GM18499 (cell line): ENCODE measurements around the gene WDFY1.

Experiments used
- ATAC-seq: cut with Tn5 transposase; IDR thresholded peaks from one replicate; pipeline ENCODE4 v1.9.1; 2021; ENCODE audit warnings: moderate number of reproducible peaks; ENCODE audit not compliant: insufficient read depth, unreplicated experiment

WDFY1 gene

DNA sequence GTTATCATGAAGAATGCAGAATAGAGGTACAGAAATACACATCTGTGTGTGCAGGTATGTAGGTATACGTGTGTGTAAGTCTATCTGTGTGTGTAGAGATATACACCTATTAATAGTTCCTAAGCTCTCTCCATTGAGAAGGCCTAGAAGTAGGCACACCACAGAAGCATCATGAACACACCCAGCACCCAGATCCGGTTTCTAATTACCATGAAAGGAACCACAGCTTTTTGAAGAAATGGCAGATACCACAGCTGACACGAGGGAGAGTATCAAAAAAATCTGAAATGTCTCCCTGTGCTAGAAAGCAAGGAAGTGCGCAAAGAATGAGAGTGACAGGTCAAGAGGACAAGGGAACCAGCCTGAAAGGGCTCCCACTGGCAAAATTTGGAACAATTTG, 80.0 kb downstream of the WDFY1 start:
- no peak for ATAC-seq

DNA sequence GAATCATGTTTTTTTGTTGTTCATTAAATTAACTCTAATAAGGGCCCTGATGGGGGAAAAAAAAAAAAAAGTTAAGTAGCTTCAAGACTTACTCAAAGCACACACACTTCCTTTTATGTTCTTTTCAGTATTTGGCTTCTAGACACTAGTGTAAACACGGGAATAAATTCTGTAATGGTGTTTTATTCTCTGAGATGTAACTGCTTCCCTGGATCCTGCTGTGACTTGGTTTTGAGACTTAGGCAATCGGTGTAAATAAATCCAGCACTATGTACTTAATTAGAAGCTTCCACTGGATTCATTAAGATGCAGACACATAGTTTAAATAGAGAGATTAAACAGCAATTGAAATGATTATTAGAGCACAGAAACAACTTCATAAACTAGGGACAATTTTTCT, 81.6 kb downstream of the WDFY1 start:
- no peak for ATAC-seq

DNA sequence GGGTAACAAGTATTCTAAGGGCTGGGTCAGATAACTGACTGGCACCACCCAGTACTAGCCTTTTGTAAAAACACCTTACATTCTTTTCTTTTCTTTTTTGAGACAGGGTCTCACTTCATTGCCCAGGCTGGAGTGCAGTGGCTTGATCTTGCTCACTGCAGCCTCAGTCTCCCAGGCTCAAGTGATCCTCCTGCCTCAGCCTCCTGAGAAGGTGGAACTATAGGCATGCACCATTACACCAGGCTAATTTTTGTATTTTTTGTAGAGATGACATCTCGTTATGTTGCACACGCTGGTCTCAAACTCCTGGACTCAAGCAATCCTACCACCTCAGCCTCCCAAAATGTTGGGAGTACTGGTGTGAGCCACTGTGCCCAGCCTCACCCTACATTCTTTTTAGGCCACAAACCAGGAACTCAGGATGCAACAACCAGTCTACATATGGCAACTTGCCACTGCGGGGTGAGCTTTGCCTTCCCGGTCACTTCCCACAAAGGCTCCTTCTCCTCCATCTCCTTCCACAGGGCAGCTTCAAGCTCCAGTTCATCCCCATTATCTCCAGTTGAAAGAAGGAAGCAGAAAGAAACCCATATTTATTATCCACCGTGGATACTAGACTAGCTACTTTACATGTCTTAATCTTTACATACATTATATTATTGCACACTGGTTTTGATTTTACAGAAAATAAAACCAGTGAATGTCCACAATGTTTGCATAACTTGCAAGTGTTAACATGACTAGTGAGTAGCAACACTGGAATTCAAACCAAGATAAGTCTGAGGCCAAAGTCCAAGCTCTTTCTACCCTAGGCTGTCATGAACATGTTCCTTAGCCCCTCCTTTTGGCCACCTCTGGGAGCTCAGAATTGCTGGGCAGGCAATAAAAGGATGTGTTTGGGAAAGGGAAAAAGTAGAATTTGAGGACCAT, 84.1 kb downstream of the WDFY1 start:
- no peak for ATAC-seq

DNA sequence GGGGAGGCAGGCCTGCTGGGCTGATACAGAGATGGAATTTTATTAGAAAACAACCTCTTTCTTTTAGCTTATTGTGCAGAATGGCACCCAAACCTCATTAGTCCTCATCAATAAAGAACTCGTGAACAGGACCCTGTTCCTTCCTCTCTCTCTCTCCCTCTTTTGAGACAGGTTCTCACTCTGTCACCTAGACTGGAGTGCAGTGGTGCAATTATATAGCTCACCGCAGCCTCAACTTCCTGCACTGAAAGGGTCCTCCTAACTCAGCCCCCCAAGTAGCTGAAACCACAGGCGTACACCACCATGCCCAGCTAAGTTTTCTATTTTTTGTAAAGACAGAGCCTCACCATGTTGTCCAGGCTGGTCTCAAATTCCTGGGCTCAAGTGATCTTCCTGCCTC, 86.1 kb downstream of the WDFY1 start:
- no peak for ATAC-seq

DNA sequence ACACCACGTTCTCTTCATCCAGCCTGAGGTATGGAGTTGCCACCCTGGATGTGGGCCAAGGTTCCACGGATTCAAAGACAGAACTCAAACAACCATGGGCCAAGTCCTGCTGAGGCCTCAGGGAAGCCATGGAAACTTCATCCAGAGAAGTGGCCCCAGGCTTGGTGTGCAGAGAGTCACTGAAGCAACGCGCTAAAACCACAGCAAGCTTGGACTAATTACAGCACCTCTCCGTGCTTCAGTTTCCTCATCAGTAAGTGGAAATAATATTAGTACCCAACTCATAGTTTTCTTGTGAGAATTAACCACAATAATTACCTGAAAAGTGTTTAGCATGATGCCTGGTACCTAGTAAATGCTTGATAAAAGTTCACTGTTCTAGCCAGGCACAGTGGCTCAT, 88.6 kb downstream of the WDFY1 start:
- ATAC-seq: no peak

DNA sequence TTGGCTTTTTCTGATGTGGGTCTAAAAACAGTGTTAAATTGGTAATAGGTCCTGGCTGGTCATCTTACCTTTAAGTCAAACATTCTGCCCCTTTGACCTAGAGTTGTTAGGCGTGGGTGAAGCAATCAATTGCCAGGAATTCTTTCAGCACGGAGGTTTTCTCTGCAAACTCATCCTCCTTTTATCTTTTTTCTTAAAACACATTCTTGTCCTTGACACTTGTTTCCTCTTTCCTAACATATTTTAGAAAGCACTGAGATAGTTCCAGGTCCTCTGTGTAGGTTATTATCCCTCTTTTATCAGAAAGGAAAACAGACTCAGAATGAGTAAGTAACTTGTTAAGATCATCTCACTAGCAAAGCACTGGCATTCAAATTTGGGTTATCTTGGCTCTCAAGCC, 89.1 kb downstream of the WDFY1 start:
- ATAC-seq: no peak

DNA sequence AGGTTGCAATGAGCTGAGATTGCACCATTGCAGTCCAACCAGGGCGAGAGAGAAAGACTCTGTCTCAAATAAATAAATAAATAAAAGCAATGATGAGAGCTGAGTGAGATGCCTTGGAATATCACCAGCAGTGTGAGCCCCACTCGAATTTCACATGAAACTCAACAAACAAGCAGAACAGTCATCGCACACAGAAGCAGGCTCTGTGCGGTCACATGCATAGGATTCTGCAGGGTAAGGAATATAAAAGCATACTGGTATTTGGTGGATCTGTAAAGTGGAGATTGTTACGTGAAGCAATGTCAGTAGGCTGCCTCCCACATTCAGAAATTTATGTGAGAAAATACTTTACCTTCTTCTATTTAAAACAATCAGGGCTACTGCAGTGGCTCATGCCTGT, 89.7 kb downstream of the WDFY1 start:
- no peak for ATAC-seq

DNA sequence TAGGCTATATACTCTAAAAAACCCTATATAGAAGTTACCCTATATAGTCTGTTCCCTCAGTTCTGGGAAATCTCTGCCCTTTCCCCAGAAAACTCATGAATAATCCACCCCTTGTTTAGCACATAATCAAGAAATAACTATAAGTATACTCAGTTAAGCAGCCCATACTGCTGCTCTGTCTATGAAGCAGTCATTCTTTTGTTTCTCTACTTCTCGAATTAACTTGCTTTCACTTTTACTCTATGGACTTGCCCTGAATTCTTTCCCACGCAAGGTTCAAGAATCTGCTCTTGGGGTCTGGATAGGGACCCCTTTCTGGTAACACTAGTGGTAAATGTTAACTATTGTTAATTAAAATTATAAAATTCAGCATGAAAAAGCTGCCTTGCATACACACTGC, 90.4 kb downstream of the WDFY1 start:
- ATAC-seq: no peak

DNA sequence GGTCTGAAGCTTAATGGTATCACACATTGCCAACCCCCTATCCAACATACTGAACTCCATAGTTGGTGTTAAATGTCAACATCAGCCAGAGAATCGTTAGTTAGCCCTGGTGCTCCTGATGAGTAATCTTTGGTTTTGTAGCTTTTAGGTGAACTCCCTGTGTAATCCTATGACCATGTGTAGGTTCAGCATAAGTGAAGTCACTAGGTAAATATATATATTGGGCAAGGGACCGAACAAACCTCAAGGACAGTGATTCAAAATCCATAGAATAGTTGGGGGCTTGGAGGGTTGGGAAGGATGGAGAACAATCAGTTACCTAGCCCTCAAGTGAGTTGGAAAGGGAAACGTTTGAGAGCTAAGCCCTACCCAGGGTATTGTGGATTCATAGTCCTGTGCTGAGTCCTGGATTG, 91.7 kb downstream of the WDFY1 start:
- no peak for ATAC-seq

DNA sequence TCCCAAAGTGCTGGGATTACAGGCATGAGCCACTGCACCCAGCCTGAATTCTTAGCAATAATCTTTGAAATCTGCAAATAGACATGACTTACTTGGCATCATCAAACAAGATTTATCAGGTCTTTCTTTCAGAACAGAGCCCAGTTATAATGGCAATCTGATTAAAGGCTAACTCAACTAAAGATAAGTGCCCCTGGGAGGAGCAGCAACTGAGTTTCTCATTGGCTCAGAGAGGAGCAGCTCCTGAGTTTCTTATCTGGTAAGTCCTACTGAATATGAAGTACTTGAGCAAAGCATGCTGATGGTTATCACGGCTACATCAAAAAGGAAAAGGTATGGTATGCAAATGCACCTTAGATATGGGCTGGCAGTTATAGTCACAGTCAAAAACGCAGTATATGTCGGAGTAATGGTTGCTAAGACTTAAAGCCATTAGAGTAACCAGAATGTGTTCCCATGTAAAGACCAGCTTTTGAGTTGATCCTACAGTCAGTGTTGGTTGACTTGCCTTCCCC, 92.8 kb downstream of the WDFY1 start:
- ATAC-seq: no peak

DNA sequence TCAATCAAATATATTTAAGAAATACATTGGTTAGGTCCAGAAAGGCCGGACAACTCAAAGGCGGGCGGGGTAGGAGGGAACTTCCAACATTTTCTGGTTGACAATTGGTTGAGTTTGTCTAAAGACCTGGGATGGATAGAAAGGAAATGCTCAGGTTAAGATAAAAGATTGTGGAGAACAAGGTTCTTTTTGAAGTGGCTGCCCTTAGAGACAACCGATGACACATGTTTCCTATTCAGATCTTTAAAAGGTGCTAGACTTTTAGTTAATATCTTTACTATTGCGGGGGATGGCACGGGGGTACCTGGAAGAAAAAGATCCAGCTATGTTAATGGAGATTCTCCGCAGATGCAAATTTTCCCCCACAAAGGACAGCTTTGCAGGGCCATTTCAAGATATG, 97.7 kb downstream of the WDFY1 start:
- no peak for ATAC-seq

DNA sequence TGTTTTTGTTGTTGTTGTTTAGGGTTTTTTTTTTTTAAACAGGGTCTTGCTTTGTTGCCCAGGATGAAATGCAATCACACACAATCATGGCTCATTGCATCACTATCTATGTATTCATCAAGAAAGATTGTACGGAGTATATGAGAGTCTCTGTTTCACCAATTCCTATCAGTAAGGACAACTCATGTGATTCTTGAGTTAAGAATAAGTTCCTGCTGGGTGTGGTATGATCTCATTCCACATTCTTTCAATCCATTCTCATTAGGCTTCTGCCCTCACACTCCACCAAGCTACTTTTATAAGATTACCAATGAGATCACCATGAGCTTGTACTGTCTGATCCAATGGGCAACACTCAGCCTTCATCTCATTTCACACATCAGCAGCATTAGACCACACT, 98.6 kb downstream of the WDFY1 start:
- no peak for ATAC-seq

DNA sequence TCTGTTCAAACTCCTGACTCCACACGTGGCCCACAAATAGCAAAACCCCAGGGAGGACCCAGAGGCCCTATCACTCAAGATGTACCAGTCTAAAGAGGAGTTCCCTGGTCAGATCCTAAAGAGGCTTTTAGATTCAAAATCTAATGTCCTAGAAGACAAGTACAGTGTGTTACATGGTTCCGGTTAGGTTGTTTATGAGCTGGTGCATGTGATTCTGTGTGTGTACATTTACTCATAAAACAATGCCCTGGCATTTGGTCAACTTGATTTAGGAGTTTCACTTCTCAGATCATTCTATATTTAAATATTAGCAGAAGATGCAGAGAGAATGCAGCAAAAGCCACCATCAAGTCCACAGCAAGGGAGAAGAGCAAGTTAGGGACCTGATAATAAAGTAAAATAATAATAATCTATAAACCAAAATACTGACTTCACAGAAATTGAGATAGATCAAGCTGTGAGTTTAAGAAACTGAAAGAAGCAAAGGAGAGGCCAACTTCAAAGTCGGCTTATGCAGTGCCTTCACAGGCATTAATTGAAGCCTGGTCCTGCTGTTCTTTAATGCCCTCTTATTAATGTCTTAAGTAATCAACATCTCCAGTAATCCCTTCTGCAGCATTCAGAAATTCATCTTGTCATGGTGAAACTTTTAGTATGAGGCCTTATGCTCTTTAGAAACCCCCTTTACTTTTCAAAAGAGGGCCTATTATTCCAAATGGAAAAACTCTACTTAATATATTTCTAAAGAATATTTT, 103.5 kb downstream of the WDFY1 start:
- ATAC-seq: no peak

DNA sequence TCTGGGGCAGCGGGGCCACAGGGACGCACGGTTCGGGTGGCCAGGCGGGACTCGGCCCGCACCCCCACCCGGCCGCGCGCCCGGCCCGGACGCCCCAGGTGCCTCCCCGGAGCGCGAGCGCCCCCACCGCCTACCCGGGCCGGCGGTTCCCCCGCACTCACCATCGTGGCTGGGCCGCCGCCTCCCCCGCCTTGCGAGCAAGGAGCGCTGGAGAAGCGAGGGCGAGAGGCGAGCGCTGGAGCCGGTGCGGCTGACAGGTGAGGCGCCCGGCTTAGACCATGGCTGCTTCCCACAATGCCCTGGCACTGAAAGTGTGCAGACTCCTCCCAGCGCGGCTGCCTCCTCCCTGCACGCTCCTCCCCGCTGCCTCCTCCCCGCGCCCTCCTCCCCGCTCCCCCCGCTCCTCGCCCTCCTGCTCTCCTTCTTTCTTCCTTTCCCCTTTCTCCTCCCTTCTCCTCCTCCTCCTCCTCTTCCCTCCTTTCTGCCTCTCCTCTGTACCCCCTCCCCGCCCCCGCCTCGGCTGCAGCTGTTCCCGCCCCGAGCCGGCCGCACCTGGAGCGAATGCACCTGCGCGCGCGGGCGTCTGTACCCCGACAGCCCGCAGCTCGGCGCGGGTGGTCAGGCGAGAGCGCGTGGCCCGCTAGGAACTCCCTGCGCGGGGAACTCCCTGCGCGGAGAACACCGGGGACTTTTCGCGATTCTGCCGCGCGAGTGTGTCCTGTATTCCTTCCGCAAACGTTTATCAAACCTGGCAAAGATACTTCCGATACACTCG, 107.7 kb downstream of the WDFY1 start, which contains the start of gene AP1S3:
Gene AP1S3, minus strand, starts transcription at position 296 of the 775 bp plus-strand sequence. Its CDS starts 132 bp downstream, at position 164.
- ATAC-seq: peak; percentile 32

DNA sequence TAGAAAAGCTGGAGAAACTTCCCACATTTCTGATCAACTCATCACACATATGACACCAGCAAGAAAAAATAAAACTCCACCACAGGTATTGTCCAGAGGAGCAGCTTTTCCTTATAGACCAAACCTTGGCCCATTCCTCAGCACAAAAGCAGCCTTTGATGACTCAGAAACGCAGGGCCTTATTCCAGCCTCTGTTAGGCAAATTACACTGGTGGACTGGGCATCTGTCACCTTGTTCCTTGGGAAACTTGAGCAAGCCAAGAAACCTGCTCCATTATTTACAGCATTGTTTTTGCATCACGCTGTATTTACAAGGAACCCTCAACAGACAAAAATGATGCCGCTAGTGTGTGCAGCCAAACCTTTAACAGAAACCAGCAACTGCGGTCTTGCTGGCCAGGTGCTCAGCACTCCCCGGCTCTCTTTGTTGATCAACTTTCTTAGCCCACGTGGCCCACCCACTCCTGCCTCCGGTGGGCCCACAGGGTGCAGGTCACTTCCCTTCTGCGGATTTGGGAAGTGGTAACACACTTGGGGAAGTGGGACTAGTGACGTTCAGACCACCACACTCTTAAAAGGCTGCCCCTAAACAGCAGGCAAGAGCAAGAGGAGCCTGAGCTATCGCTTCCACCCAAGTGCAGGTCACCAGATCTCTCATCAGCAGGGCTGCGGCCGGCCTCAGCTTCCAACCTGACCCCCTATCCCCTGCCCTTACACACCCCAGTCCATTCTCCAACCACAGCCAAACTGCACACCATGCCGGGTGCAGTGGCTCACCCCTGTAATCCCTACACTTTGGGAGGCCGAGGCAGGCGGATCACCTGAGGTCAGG, 109.2 kb downstream of the WDFY1 start:
- ATAC-seq: peak; percentile 42

DNA sequence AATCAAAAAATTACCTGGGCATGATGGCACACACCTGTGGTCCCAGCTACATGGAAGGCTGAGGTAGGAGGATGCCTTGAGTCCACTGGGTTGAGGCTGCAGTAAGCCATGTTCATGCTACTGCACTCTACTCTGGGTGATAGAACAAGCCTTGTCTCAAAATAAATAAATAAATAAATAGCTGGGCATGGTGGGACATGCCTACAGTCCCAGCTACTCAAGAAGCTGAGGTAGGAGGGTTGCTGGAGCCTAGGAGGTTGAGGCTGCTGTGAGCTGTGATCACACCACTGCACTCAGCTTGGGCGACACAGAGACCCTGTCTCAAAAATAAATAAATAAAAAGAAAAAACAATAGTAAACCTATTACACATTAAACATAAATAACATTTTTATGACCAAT, 110.7 kb downstream of the WDFY1 start:
- ATAC-seq: no peak

DNA sequence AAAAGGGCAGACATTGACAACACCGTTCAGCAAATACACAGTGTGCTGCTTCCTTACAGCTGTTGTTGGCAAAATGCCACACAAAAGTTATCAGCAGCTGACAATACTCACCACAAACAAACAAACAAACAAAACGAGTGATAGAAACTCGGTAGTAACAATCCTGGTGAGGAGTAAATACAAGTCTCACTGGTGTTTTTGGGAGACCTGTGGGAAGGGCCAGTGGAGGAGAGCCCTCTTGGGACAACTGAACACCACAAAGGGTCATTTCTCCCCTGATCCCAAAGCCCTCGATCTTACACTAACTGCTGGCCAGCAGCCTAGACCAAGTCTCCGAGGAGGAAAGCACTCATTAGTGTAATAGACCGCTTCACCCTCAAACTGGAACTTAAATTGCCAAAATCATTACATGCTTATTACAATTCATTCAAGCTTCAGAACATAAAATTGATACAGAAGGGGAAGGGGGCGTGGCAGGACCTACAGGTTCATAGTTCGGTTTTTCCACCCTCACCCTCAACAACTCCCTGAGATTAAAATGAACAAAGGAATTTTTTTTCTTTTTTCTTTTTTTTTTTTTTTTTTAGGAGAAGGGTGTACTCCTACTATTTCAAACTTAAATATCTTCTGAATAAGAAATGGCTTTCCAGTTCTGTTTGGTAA, 112.8 kb downstream of the WDFY1 start:
- ATAC-seq: no peak

DNA sequence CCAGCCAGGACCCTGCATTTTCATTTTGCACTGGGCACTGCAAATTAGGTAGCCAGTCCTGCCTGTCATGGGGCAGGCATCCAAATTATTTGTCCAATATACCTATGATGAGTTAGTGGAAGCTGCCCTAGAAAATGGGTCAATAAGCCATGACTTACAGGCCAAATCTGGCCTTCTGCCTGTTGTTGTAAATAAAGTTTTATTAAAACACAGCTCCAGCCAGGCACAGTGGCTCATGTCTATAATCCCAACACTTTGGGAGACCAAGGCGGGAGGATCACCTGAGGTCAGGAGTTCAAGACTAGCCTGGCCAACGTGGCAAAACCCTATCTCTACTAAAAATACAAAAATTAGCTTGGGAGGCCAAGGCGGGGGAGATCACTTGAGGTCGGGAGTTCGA, 116.0 kb downstream of the WDFY1 start:
- no peak for ATAC-seq

DNA sequence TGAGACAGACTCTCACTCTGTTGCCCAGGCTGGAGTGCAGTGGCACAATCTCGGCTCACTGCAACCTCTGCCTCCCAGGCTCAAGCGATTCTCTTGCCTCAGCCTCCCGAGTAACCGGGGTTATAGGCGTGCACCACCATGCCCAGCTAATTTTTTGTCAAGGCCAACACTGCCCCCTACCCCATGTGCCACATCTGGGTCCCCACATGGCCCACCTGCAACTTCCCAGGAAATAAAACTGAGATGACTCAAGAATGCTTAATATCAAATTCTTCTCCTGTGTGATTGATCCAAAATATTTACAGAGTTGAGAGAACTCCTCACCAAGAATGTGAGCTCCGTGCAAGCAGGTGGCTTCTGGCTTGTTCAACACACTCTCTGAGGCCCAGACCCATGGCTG, 116.8 kb downstream of the WDFY1 start:
- ATAC-seq: no peak
